ENCODE measurements around the gene C19orf25. TPM values are rescaled to one million over a fixed set of nuclear protein-coding genes. Genes with fewer than 3 reads are reported as not detected.

C19orf25 gene
- total and polyA plus RNA-seq, 2 of the 13 experiments (the other 11 are each of a cell fraction or from before 2014, with no cell fraction given), result 14.2 to 32.4 TPM

- CTCF ChIA-PET (ENCODE audit: low intra/inter-chr PET ratio, low total read pairs), result no interaction called here
These were observed 43.8 kb upstream of the C19orf25 start for GRCh38 chr19:1522838-1523237.

More at GRCh38 chr19:1522838-1523237, 43.8 kb upstream of the C19orf25 start:
- Histone ChIP-seq H3K4me1 (ENCODE audit: insufficient read depth, low read length) (peaks cover 20% of the 10 kb centered on the region), H3K9me3 (ENCODE audit: low read length) (no peaks in the 10 kb centered on the region), H3K27ac (ENCODE audit: extremely low read length, insufficient read depth, low read length) (no peak overlapping the region), H3K36me3 (replicated peaks in 1 of 2; ENCODE audit: control insufficient read depth in 1 of 2, insufficient read depth in 2 of 2, low read length in 2 of 2) (no peaks in the 10 kb centered on the region), H3K27me3 (ENCODE audit: control insufficient read depth in 1 of 2, insufficient read depth in 2 of 2, low read length in 2 of 2) (peaks cover 27 to 62% of the 10 kb centered on the region in 2 experiments), H3K9ac (ENCODE audit: insufficient read depth, low read depth, low read length) (no peak overlapping the region), H3K4me3 (replicated peaks in 1 of 3; ENCODE audit: insufficient read depth in 1 of 3, low read depth in 2 of 3, low read length in 3 of 3) (peak overlapping the region in 1 of 3 experiments; percentile 37; a peak in 1 of 6 replicates), H3K79me2 (ENCODE audit: insufficient read depth, low read length) (no peaks in the 10 kb centered on the region), H4K20me1 (ENCODE audit: insufficient read depth, low read length) (no peaks in the 10 kb centered on the region), H3K4me2 (ENCODE audit: low read depth, low read length) (peak overlapping the region; percentile 36), H2AFZ (ENCODE audit: low read length) (no peak overlapping the region)
- FAIRE-seq (no peak), DNase-seq (ENCODE audit: low spot score) (no peak), ATAC-seq (no peak)
- no peak for TF ChIP-seq SNAI1 (CRISPR knock-in tag; IDR thresholded peaks at IDR 0.05; ENCODE audit: borderline replicate concordance)
- peak; percentile 86 for TF ChIP-seq ZNF629 (CRISPR knock-in tag; conservative IDR thresholded peaks at IDR 0.05)
- peak; percentile 41; the same call in 1 of the 2 replicates for TF ChIP-seq PHF21A (CRISPR knock-in tag; IDR thresholded peaks at IDR 0.05)
- peak; percentile 16; the same call in 1 of the 2 replicates for TF ChIP-seq GABPB1 (CRISPR knock-in tag; IDR thresholded peaks at IDR 0.05)
- TF ChIP-seq USF2 (IDR thresholded peaks at IDR 0.05; ENCODE audit: low read depth, low read length), result 0 out of 2 replicates have a peak, but pooled peaks have one; percentile 9
- peak; percentile 37; the same call in 1 of the 2 replicates for TF ChIP-seq USF2 (CRISPR knock-in tag; IDR thresholded peaks at IDR 0.05; ENCODE audit: borderline replicate concordance)
- TF ChIP-seq SALL1 (CRISPR knock-in tag; IDR thresholded peaks at IDR 0.05), result peak; percentile 21; the same call in 1 of the 2 replicates
- no peak for TF ChIP-seq NRL (CRISPR knock-in tag; IDR thresholded peaks at IDR 0.05; ENCODE audit: borderline replicate concordance)
- TF ChIP-seq MTA3 (CRISPR knock-in tag; IDR thresholded peaks at IDR 0.05), result no peak
- 0 out of 2 replicates have a peak, but pooled peaks have one; percentile 14 for TF ChIP-seq HNF1B (CRISPR knock-in tag; IDR thresholded peaks at IDR 0.05)
- TF ChIP-seq PATZ1 (CRISPR knock-in tag; IDR thresholded peaks at IDR 0.05), result 0 out of 2 replicates have a peak, but pooled peaks have one; percentile 27
- TF ChIP-seq KDM1A (CRISPR knock-in tag; IDR thresholded peaks at IDR 0.05), result peak; percentile 78; the same call in 1 of the 2 replicates
- TF ChIP-seq ATF4 (CRISPR knock-in tag; IDR thresholded peaks at IDR 0.05), result no peak
- 0 out of 2 replicates have a peak, but pooled peaks have one; percentile 44 for TF ChIP-seq ZNF3 (CRISPR knock-in tag; IDR thresholded peaks at IDR 0.05)
- no peak for TF ChIP-seq FIP1L1 (IDR thresholded peaks at IDR 0.05; ENCODE audit: borderline replicate concordance, insufficient read depth, low read depth, low read length)
- peak; percentile 71; the same call in 1 of the 2 replicates for TF ChIP-seq TEF (CRISPR knock-in tag; IDR thresholded peaks at IDR 0.05)
- TF ChIP-seq ZNF143 (CRISPR knock-in tag; IDR thresholded peaks at IDR 0.05), result 0 out of 2 replicates have a peak, but pooled peaks have one; percentile 25
- intact Hi-C loops (cut with micrococcal nuclease; ENCODE audit: unreplicated experiment) (no loop called here), in situ Hi-C loops (cut with HindIII; ENCODE audit: extremely low pct_ligation_motif_present, low pct_unique_long_range_greater_than_20kb) (no loop called here)
- POLR2A ChIA-PET, result interaction anchor here (0.7 kb wide), 1 partner anchor 30 kb away, joined by 3 read pairs; no protein-coding TSS in a partner anchor
- 0% methylated on average over 9 of the region's 18 CpGs for WGBS (ENCODE audit: low lambda C conversion rate)
- no TSS peak for BruUV-seq (replicated peaks)
